Purkinje cell (primary cell): Measurements from ENCODE around the gene RFXANK. TPM values are rescaled to one million over a fixed set of nuclear protein-coding genes. Genes with fewer than 3 reads are reported as not detected.

ENCODE experiments used
- polyA plus RNA-seq: library from polyadenylated mRNA; unstranded; fragments of >200 nt; fragmentation: Nextera tagmentation; gene quantifications from 2 replicates; pipeline ENCODE4 v1.2.1, GENCODE V29; 2014

Gene RFXANK
- 20.4 and 26.6 TPM in 2 replicates for polyA plus RNA-seq

GRCh38 chr19:19192078-19192882, at the start of gene RFXANK, which contains the start of gene BORCS8:
TSS of gene RFXANK (plus strand) at chr19:19192258. CDS start at chr19:19193947, 1,689 bp downstream.
TSS of gene BORCS8 (minus strand) at chr19:19192152. CDS start at chr19:19192117, 35 bp downstream.

GRCh38 chr19:19170053-19170872, 21.8 kb upstream of the RFXANK start, which contains the start of gene MEF2B:
TSS of gene MEF2B (minus strand) at chr19:19170263. CDS start at chr19:19150735, 19,528 bp downstream.

GRCh38 chr19:19203012-19203856, 11.2 kb downstream of the RFXANK start, which contains the start of gene NR2C2AP:
TSS of gene NR2C2AP (minus strand) at chr19:19203414. CDS start at chr19:19203060, 354 bp downstream.

GRCh38 chr19:19211499-19212420, 19.7 kb downstream of the RFXANK start, which contains the start of gene NCAN:
TSS of gene NCAN (plus strand) at chr19:19211958. CDS start at chr19:19216954, 4,996 bp downstream.

Other genes starting within 250 kb of the RFXANK start
- 74.2 and 85.9 TPM in 2 replicates for gene SUGP2, start 158.7 kb upstream of the RFXANK start, polyA plus RNA-seq
- 2.4 and 3.1 TPM in 2 replicates for gene ARMC6, start 158.7 kb upstream of the RFXANK start, polyA plus RNA-seq
- gene SLC25A42, start 128.3 kb upstream of the RFXANK start, polyA plus RNA-seq = 1.2 and 2.7 TPM in 2 replicates
- 2.4 and 4.6 TPM in 2 replicates for gene TMEM161A, start 53.8 kb upstream of the RFXANK start, polyA plus RNA-seq
- not detected in 2 replicates for gene MEF2B, start 22.0 kb upstream of the RFXANK start, polyA plus RNA-seq
- gene BORCS8, start 106 bp upstream of the RFXANK start, polyA plus RNA-seq = 19.0 and 22.2 TPM in 2 replicates
- gene NR2C2AP, start 11.2 kb downstream of the RFXANK start, polyA plus RNA-seq = 4.2 and 6.4 TPM in 2 replicates
- gene NCAN, start 19.7 kb downstream of the RFXANK start, polyA plus RNA-seq = 1.6 and 3.4 TPM in 2 replicates
- gene TM6SF2, start 81.0 kb downstream of the RFXANK start, polyA plus RNA-seq = 0.46 TPM in 1 of 2 replicates, not detected in the other
- 1.7 and 2.6 TPM in 2 replicates for gene SUGP1, start 128.3 kb downstream of the RFXANK start, polyA plus RNA-seq
- gene MAU2, start 128.6 kb downstream of the RFXANK start, polyA plus RNA-seq = 1.9 and 3.4 TPM in 2 replicates
- 2.0 and 2.3 TPM in 2 replicates for gene GATAD2A, start 213.4 kb downstream of the RFXANK start, polyA plus RNA-seq